ENCODE data around the gene ZNRF1. TPM values are rescaled to one million over a fixed set of nuclear protein-coding genes. Genes with fewer than 3 reads are reported as not detected.

ZNRF1 gene
- total RNA-seq, 1 experiment from 2014 or later, result 27.1 TPM

- TF ChIP-seq CTCF (IDR thresholded peaks at IDR 0.05; ENCODE audit: unreplicated experiment), result no peak
- intact Hi-C loops (cut with micrococcal nuclease; ENCODE audit: unreplicated experiment), result no loop called here
- H3K27ac Mint-ChIP-seq (ENCODE audit: unreplicated experiment), result no peak overlapping the region
- H3K36me3 Mint-ChIP-seq (ENCODE audit: insufficient read depth, unreplicated experiment), result no peaks in the 10 kb centered on the region
- CTCF ChIA-PET, result no interaction called here
- H3K4me3 Mint-ChIP-seq (ENCODE audit: low read depth, unreplicated experiment), result no peak overlapping the region
- H3K4me1 Mint-ChIP-seq (ENCODE audit: low read depth, unreplicated experiment), result no peaks in the 10 kb centered on the region
- H3K9me3 Mint-ChIP-seq (ENCODE audit: low read depth, unreplicated experiment), result no peaks in the 10 kb centered on the region
- peaks cover 14% of the 10 kb centered on the region for H3K27me3 Mint-ChIP-seq (ENCODE audit: unreplicated experiment)
- no peak for DNase-seq
- BruUV-seq (replicated peaks), result no TSS peak
These were observed 8.0 kb upstream of the ZNRF1 start for GRCh38 chr16:74990832-74991231.

GRCh38 chr16:74991268-74991592 is 7.6 kb upstream of the ZNRF1 start:
- Mint-ChIP-seq H3K27ac (ENCODE audit: unreplicated experiment) (no peak overlapping the region), H3K4me3 (ENCODE audit: low read depth, unreplicated experiment) (no peak overlapping the region), H3K4me1 (ENCODE audit: low read depth, unreplicated experiment) (no peaks in the 10 kb centered on the region)

GRCh38 chr16:74991593-74992403 is 7.0 kb upstream of the ZNRF1 start:
- no TSS peak for BruUV-seq (replicated peaks)

More at GRCh38 chr16:74991268-74991592, 7.6 kb upstream of the ZNRF1 start:
- no peaks in the 10 kb centered on the region for H3K36me3 Mint-ChIP-seq (ENCODE audit: insufficient read depth, unreplicated experiment)
- peaks cover 14% of the 10 kb centered on the region for H3K27me3 Mint-ChIP-seq (ENCODE audit: unreplicated experiment)
- no peak for DNase-seq
- no peaks in the 10 kb centered on the region for H3K9me3 Mint-ChIP-seq (ENCODE audit: low read depth, unreplicated experiment)
- no TSS peak for BruUV-seq (replicated peaks)
- intact Hi-C loops (cut with micrococcal nuclease; ENCODE audit: unreplicated experiment), result no loop called here
- no peak for TF ChIP-seq CTCF (IDR thresholded peaks at IDR 0.05; ENCODE audit: unreplicated experiment)
- CTCF ChIA-PET, result no interaction called here

GRCh38 chr16:74995986-74996385 is 2.8 kb upstream of the ZNRF1 start:
- Mint-ChIP-seq H3K27ac (ENCODE audit: unreplicated experiment) (no peak overlapping the region), H3K4me3 (ENCODE audit: low read depth, unreplicated experiment) (no peak overlapping the region), H3K9me3 (ENCODE audit: low read depth, unreplicated experiment) (no peaks in the 10 kb centered on the region), H3K4me1 (ENCODE audit: low read depth, unreplicated experiment) (peaks cover 21% of the 10 kb centered on the region), H3K36me3 (ENCODE audit: insufficient read depth, unreplicated experiment) (peaks cover 24% of the 10 kb centered on the region), H3K27me3 (ENCODE audit: unreplicated experiment) (peaks cover 14% of the 10 kb centered on the region)
- CTCF ChIA-PET, result interaction anchor here (0.7 to 3.5 kb wide), 3 partner anchors 16 to 114 kb away, joined by 3 to 125 read pairs (median 4); no protein-coding TSS in a partner anchor
- no peak for TF ChIP-seq CTCF (IDR thresholded peaks at IDR 0.05; ENCODE audit: unreplicated experiment)
- DNase-seq, result no peak
- intact Hi-C loops (cut with micrococcal nuclease; ENCODE audit: unreplicated experiment), result no loop called here
- BruUV-seq (replicated peaks), result no TSS peak

More at GRCh38 chr16:74991593-74992403, 7.0 kb upstream of the ZNRF1 start:
- TF ChIP-seq CTCF (IDR thresholded peaks at IDR 0.05; ENCODE audit: unreplicated experiment), result no peak
- intact Hi-C loops (cut with micrococcal nuclease; ENCODE audit: unreplicated experiment), result no loop called here
- CTCF ChIA-PET, result interaction anchor here (0.7 kb wide), 1 partner anchor 156 kb away, joined by 4 read pairs; no protein-coding TSS in a partner anchor
- Mint-ChIP-seq H3K4me1 (ENCODE audit: low read depth, unreplicated experiment) (peaks cover 3% of the 10 kb centered on the region), H3K27ac (ENCODE audit: unreplicated experiment) (no peak overlapping the region), H3K9me3 (ENCODE audit: low read depth, unreplicated experiment) (no peaks in the 10 kb centered on the region), H3K36me3 (ENCODE audit: insufficient read depth, unreplicated experiment) (no peaks in the 10 kb centered on the region), H3K27me3 (ENCODE audit: unreplicated experiment) (peaks cover 14% of the 10 kb centered on the region), H3K4me3 (ENCODE audit: low read depth, unreplicated experiment) (no peak overlapping the region)
- no peak for DNase-seq
